Prostate gland (tissue), 2 donors: Measurements from ENCODE around the gene ORAI1. TPM values are rescaled to one million over a fixed set of nuclear protein-coding genes. Genes with fewer than 3 reads are reported as not detected.

Source experiments
- DNase-seq: peaks from one replicate; pipeline ENCODE4 v3.0.0-alpha.2; 2019; ENCODE audit warnings: low spot score
- H3K27ac ChIP-seq, 2 donors: fragments of 200-600 bp; sonication (generic); 2 replicates each; pipeline ENCODE4 v1.5.1; 2017 to 2019
- H3K27me3 ChIP-seq: fragments of 200-600 bp; sonication (generic); replicated peaks from 2 replicates; pipeline ENCODE4 v1.5.1; 2019; ENCODE audit not compliant: insufficient read depth
- H3K36me3 ChIP-seq, 2 donors: fragments of 200-600 bp; sonication (generic); 1 replicate in 1 of 2; 2 replicates in 1 of 2; pipeline versions ENCODE4 v1.5.1 to v1.8.1; 2017 to 2019
- H3K4me1 ChIP-seq: fragments of 200-600 bp; sonication (generic); replicated peaks from 2 replicates; pipeline ENCODE4 v1.5.1; 2019
- H3K4me3 ChIP-seq, 2 donors: fragments of 200-600 bp; sonication (generic); 2 replicates each; pipeline ENCODE4 v1.5.1; 2017 to 2019
- H3K9me3 ChIP-seq: fragments of 200-600 bp; sonication (generic); 2 replicates; pipeline ENCODE4 v1.5.1; 2017
- CTCF ChIP-seq, 4 experiments: fragments of 200-600 bp in 2 of 4; fragments of 450-650 bp in 2 of 4; sonication (generic) in 2 of 4; IDR thresholded peaks; 1 replicate in 3 of 4; 2 replicates in 1 of 4; pipeline ENCODE4 v1.5.1; 2016 to 2019; ENCODE audit warnings: antibody characterized with exemption in 4 of 4, mild to moderate bottlenecking in 2 of 4, moderate library complexity in 2 of 4
- POLR2A ChIP-seq: fragments of 450-650 bp; IDR thresholded peaks from one replicate; pipeline ENCODE4 v1.6.1; 2016; ENCODE audit warnings: antibody characterized with exemption, mild to moderate bottlenecking
- POLR2AphosphoS5 ChIP-seq: sonication (generic); formaldehyde crosslinking; IDR thresholded peaks from one replicate; pipeline ENCODE4 v1.6.1; 2017; ENCODE audit warnings: antibody characterized with exemption
- WGBS: methylation state at CpG from one replicate; pipeline ENCODE4 v1.1.5; 2018; 5-methylcytosine and 5-hydroxymethylcytosine counted together
- intact Hi-C: fragments of 100-400 bp; cut with DNase I; formaldehyde crosslinking; loops from one replicate; pipeline ENCODE4 v1.14.2; 2022
- total RNA-seq, 2 donors: library from RNA; depleted of rRNA; stranded (reverse); fragments of >200 nt; gene quantifications; one replicate each; pipeline ENCODE4 v1.1.0, GENCODE V29; 2016

Gene ORAI1
- total RNA-seq, 2 donors from 2014 or later = 5.5 to 71.1 TPM

- no peaks in the 10 kb centered on the region for H3K27me3 ChIP-seq
- H3K4me3 ChIP-seq = no peak overlapping the region
- intact Hi-C loops = no loop called here
- H3K36me3 ChIP-seq = no peaks in the 10 kb centered on the region
- H3K27ac ChIP-seq = no peak overlapping the region
- TF ChIP-seq POLR2AphosphoS5 (no peak), CTCF (IDR thresholded peaks at IDR 0.05) (no peak), POLR2A (no peak)
- 95% methylated on average over 5 of the region's 5 CpGs for WGBS
- no peaks in the 10 kb centered on the region for H3K9me3 ChIP-seq
- DNase-seq = no peak
- H3K4me1 ChIP-seq = no peaks in the 10 kb centered on the region
Observed at GRCh38 chr12:121596526-121596925, 29.8 kb upstream of the ORAI1 start.

GRCh38 chr12:121600702-121601336, 25.5 kb upstream of the ORAI1 start:
- Histone ChIP-seq H3K9me3 (no peaks in the 10 kb centered on the region), H3K27ac (no peak overlapping the region), H3K4me3 (no peak overlapping the region), H3K4me1 (no peaks in the 10 kb centered on the region), H3K27me3 (no peaks in the 10 kb centered on the region), H3K36me3 (no peaks in the 10 kb centered on the region)
- TF ChIP-seq POLR2A (no peak), POLR2AphosphoS5 (no peak), CTCF (IDR thresholded peaks at IDR 0.05) (no peak)
- 86% methylated on average over 6 of the region's 6 CpGs for WGBS
- DNase-seq = no peak
- intact Hi-C loops = no loop called here

GRCh38 chr12:121602766-121603165, 23.6 kb upstream of the ORAI1 start:
- Histone ChIP-seq H3K27ac (no peak overlapping the region), H3K27me3 (no peaks in the 10 kb centered on the region), H3K4me3 (no peak overlapping the region), H3K36me3 (no peaks in the 10 kb centered on the region), H3K4me1 (no peaks in the 10 kb centered on the region), H3K9me3 (no peaks in the 10 kb centered on the region)
- intact Hi-C loops = no loop called here
- TF ChIP-seq CTCF (IDR thresholded peaks at IDR 0.05) = no peak
- peak; percentile 51 for TF ChIP-seq POLR2AphosphoS5
- 45% methylated on average over 6 of the region's 6 CpGs for WGBS
- DNase-seq = no peak

- Histone ChIP-seq H3K36me3 (no peaks in the 10 kb centered on the region), H3K27me3 (no peaks in the 10 kb centered on the region), H3K4me3 (no peak overlapping the region), H3K27ac (no peak overlapping the region), H3K9me3 (no peaks in the 10 kb centered on the region), H3K4me1 (no peaks in the 10 kb centered on the region)
- intact Hi-C loops = no loop called here
- 90% methylated on average over 6 of the region's 6 CpGs for WGBS
- TF ChIP-seq CTCF (IDR thresholded peaks at IDR 0.05) = no peak
- TF ChIP-seq POLR2A = no peak
- no peak for TF ChIP-seq POLR2AphosphoS5
- DNase-seq = no peak
Observed at GRCh38 chr12:121603581-121603980, 22.7 kb upstream of the ORAI1 start.

- no peaks in the 10 kb centered on the region for H3K27me3 ChIP-seq
- intact Hi-C loops = no loop called here
- no peak overlapping the region for H3K4me3 ChIP-seq
- TF ChIP-seq POLR2AphosphoS5 = no peak
- TF ChIP-seq POLR2A = no peak
- no peak for TF ChIP-seq CTCF (IDR thresholded peaks at IDR 0.05)
- no peaks in the 10 kb centered on the region for H3K4me1 ChIP-seq
- no peak overlapping the region for H3K27ac ChIP-seq
- H3K36me3 ChIP-seq = no peaks in the 10 kb centered on the region
- H3K9me3 ChIP-seq = no peaks in the 10 kb centered on the region
- WGBS = 97% methylated on average over 6 of the region's 6 CpGs
- DNase-seq = no peak
Observed at GRCh38 chr12:121608301-121608700, 18.0 kb upstream of the ORAI1 start.
